IMR-90 (cell line): ENCODE data around the gene STING1. TPM values are rescaled to one million over a fixed set of nuclear protein-coding genes. Genes with fewer than 3 reads are reported as not detected.
A peak's percentile ranks its signal among the peaks of the same experiment; 100 is the strongest.

ENCODE experiments used
- ATAC-seq: fragments of 200-7000 bp; cut with Tn5 transposase; 2 replicates; pipeline ENCODE4 v1.9.1; 2020; ENCODE audit warnings: low read depth, mild to moderate bottlenecking, moderate library complexity
- BruUV-seq: library from RNA; stranded (reverse); fragments of 400-500 nt; replicated peaks from 2 replicates; lab custom pipeline; 2021; lab: Mats Ljungman, UMichigan
- CTCF ChIA-PET: fragments of 300-600 bp; formaldehyde crosslinking; extraction: SDS; loops from one replicate; lab custom pipeline; 2021; ENCODE audit warnings: antibody characterized with exemption; lab: Yijun Ruan, JAX
- POLR2A ChIA-PET: fragments of 300-600 bp; sonication (Branson Sonifier 250); formaldehyde crosslinking; loops from one replicate; lab custom pipeline; 2022; ENCODE audit warnings: antibody characterized with exemption; ENCODE audit not compliant: unreplicated experiment; lab: Charles Lee
- DNase-seq: peaks from one replicate; pipeline ENCODE4 v3.0.0; 2013
- H2AFZ ChIP-seq: replicated peaks from 2 replicates; pipeline ENCODE3; 2013; ENCODE audit warnings: low read length, mild to moderate bottlenecking; ENCODE audit not compliant: poor library complexity
- H2AK5ac ChIP-seq: 2 replicates; pipeline ENCODE4 v1.6.1; 2013; ENCODE audit warnings: low read depth, low read length, inconsistent platforms
- H2AK9ac ChIP-seq: replicated peaks from 2 replicates; pipeline ENCODE3; 2013; ENCODE audit warnings: mild to moderate bottlenecking, low read depth, low read length, moderate library complexity; ENCODE audit not compliant: poor library complexity
- H2BK120ac ChIP-seq: 2 replicates; pipeline ENCODE4 v1.6.1; 2013; ENCODE audit warnings: low read depth, low read length, inconsistent platforms
- H2BK15ac ChIP-seq: 3 replicates; pipeline ENCODE4 v1.6.1; 2013; ENCODE audit warnings: low read depth, low read length, inconsistent platforms
- H2BK20ac ChIP-seq: 2 replicates; pipeline ENCODE4 v1.6.1; 2013; ENCODE audit warnings: low read depth, mild to moderate bottlenecking, inconsistent platforms, low read length, moderate library complexity
- H2BK5ac ChIP-seq: 2 replicates; pipeline ENCODE4 v1.6.1; 2013; ENCODE audit warnings: mild to moderate bottlenecking, low read depth, low read length, inconsistent platforms; ENCODE audit not compliant: poor library complexity, severe bottlenecking
- H3K14ac ChIP-seq: replicated peaks from 2 replicates; pipeline ENCODE4 v1.6.1; 2013; ENCODE audit warnings: low read depth, low read length, inconsistent platforms
- H3K18ac ChIP-seq: 2 replicates; pipeline ENCODE4 v1.6.1; 2013; ENCODE audit warnings: low read depth, low read length, control low read depth
- H3K23ac ChIP-seq: 2 replicates; pipeline ENCODE4 v1.6.1; 2013; ENCODE audit warnings: low read depth, low read length, inconsistent platforms
- H3K27ac ChIP-seq: 2 replicates; pipeline ENCODE4 v1.5.1; 2013; ENCODE audit warnings: mild to moderate bottlenecking, control low read depth, low read length; ENCODE audit not compliant: insufficient read depth
- H3K27me3 ChIP-seq: 2 replicates; pipeline ENCODE4 v1.6.1; 2013; ENCODE audit warnings: low read length; ENCODE audit not compliant: control insufficient read depth, insufficient read depth
- H3K36me3 ChIP-seq: 2 replicates; pipeline ENCODE4 v1.6.1; 2013; ENCODE audit warnings: low read length, mixed read lengths; ENCODE audit not compliant: control insufficient read depth, insufficient read depth
- H3K4ac ChIP-seq: 2 replicates; pipeline ENCODE4 v1.6.1; 2013; ENCODE audit warnings: low read depth, low read length, inconsistent platforms
- H3K4me1 ChIP-seq: 2 replicates; pipeline ENCODE4 v1.6.1; 2013; ENCODE audit warnings: low read length, mixed read lengths; ENCODE audit not compliant: control insufficient read depth, insufficient read depth
- H3K4me2 ChIP-seq: 2 replicates; pipeline ENCODE4 v1.6.1; 2013; ENCODE audit warnings: low read depth, mild to moderate bottlenecking, control low read depth, low read length, moderate library complexity
- H3K4me3 ChIP-seq: 2 replicates; pipeline ENCODE4 v1.5.1; 2013; ENCODE audit warnings: low read depth, mild to moderate bottlenecking, control low read depth, low read length, moderate library complexity; ENCODE audit not compliant: insufficient read depth
- H3K56ac ChIP-seq: 2 replicates; pipeline ENCODE4 v1.6.1; 2013; ENCODE audit warnings: low read length, inconsistent platforms; ENCODE audit not compliant: insufficient read depth; ENCODE audit errors: extremely low read depth
- H3K79me1 ChIP-seq, 2 experiments: 2 replicates each; pipeline ENCODE4 v1.6.1; 2013; ENCODE audit warnings: low read length in 2 of 2, inconsistent platforms in 1 of 2, low read depth in 1 of 2
- H3K9ac ChIP-seq: 2 replicates; pipeline ENCODE4 v1.6.1; 2013; ENCODE audit warnings: low read depth, low read length, control low read depth
- H3K9me1 ChIP-seq: 2 replicates; pipeline ENCODE4 v1.6.1; 2013; ENCODE audit warnings: low read length, inconsistent platforms; ENCODE audit not compliant: insufficient read depth
- H3K9me3 ChIP-seq: 2 replicates; pipeline ENCODE4 v1.6.1; 2013; ENCODE audit warnings: low read length; ENCODE audit not compliant: control insufficient read depth, insufficient read depth
- H4K20me1 ChIP-seq: 2 replicates; pipeline ENCODE4 v1.6.1; 2013; ENCODE audit warnings: low read length, inconsistent platforms; ENCODE audit not compliant: insufficient read depth
- H4K5ac ChIP-seq: 2 replicates; pipeline ENCODE4 v1.6.1; 2013; ENCODE audit warnings: mild to moderate bottlenecking, low read depth, low read length, control low read depth
- H4K8ac ChIP-seq, 2 experiments: 2 replicates each; pipeline ENCODE4 v1.6.1; 2013; ENCODE audit warnings: low read depth in 2 of 2, low read length in 2 of 2, control low read depth in 1 of 2, inconsistent platforms in 1 of 2
- H4K91ac ChIP-seq: 2 replicates; pipeline ENCODE4 v1.6.1; 2013; ENCODE audit warnings: low read depth, low read length, inconsistent platforms; ENCODE audit not compliant: insufficient read depth
- BHLHE40 ChIP-seq: fragments of 150-350 bp; IDR thresholded peaks from 2 replicates; pipeline ENCODE4 v1.6.1; 2016; ENCODE audit warnings: mild to moderate bottlenecking, low read depth, low read length
- CEBPB ChIP-seq: IDR thresholded peaks from 2 replicates; pipeline ENCODE4 v1.6.1; 2012; ENCODE audit warnings: low read depth, low read length, improper control_type of control experiment
- CHD1 ChIP-seq: IDR thresholded peaks from 2 replicates; pipeline ENCODE4 v1.6.1; 2012; ENCODE audit warnings: low read depth, low read length, improper control_type of control experiment
- CTCF ChIP-seq: conservative IDR thresholded peaks from 2 replicates; pipeline ENCODE4 v1.5.1; 2012; ENCODE audit warnings: mild to moderate bottlenecking, low read depth, low read length, improper control_type of control experiment
- FOS ChIP-seq: fragments of 150-350 bp; IDR thresholded peaks from 2 replicates; pipeline ENCODE4 v1.6.1; 2016; ENCODE audit warnings: low read depth, low read length
- MAFK ChIP-seq: IDR thresholded peaks from 2 replicates; pipeline ENCODE4 v1.6.1; 2012; ENCODE audit warnings: low read depth, low read length, improper control_type of control experiment
- MAZ ChIP-seq: IDR thresholded peaks from 2 replicates; pipeline ENCODE4 v1.6.1; 2012; ENCODE audit warnings: low read depth, mild to moderate bottlenecking, low read length, improper control_type of control experiment, moderate library complexity, borderline replicate concordance
- MXI1 ChIP-seq: IDR thresholded peaks from 2 replicates; pipeline ENCODE4 v1.6.1; 2012; ENCODE audit warnings: low read depth, mild to moderate bottlenecking, low read length, moderate library complexity, borderline replicate concordance
- NFE2L2 ChIP-seq: fragments of 150-350 bp; IDR thresholded peaks from 2 replicates; pipeline ENCODE4 v1.6.1; 2016; ENCODE audit warnings: low read depth, mild to moderate bottlenecking, low read length
- POLR2A ChIP-seq: IDR thresholded peaks from 2 replicates; pipeline ENCODE4 v1.6.1; 2012; ENCODE audit warnings: mild to moderate bottlenecking, low read depth, low read length
- RAD21 ChIP-seq: IDR thresholded peaks from 2 replicates; pipeline ENCODE4 v1.6.1; 2012; ENCODE audit warnings: low read length, improper control_type of control experiment
- RCOR1 ChIP-seq: IDR thresholded peaks from 2 replicates; pipeline ENCODE4 v1.6.1; 2012; ENCODE audit warnings: mild to moderate bottlenecking, low read length, improper control_type of control experiment; ENCODE audit not compliant: insufficient replicate concordance
- RFX5 ChIP-seq: IDR thresholded peaks from 2 replicates; pipeline ENCODE4 v1.8.0; 2012; ENCODE audit warnings: low read depth, mild to moderate bottlenecking, low read length, moderate library complexity
- SMC3 ChIP-seq: fragments of 150-350 bp; IDR thresholded peaks from 2 replicates; pipeline ENCODE4 v1.6.1; 2016; ENCODE audit warnings: low read depth, mild to moderate bottlenecking, antibody characterized with exemption, low read length, moderate library complexity
- USF2 ChIP-seq: fragments of 150-350 bp; IDR thresholded peaks from 2 replicates; pipeline ENCODE4 v1.6.1; 2017; ENCODE audit warnings: mild to moderate bottlenecking, antibody characterized with exemption, low read length, low read depth
- WGBS, 2 experiments: methylation state at CpG; one replicate each; pipeline versions ENCODE4 v1.1.5 to v1.1.7; 2013; ENCODE audit warnings: missing lambda C conversion rate in 2 of 2; ENCODE audit not compliant: insufficient read length in 1 of 2; ENCODE audit errors: extremely low coverage in 2 of 2; 5-methylcytosine and 5-hydroxymethylcytosine counted together
- dilution Hi-C: fragments of 300-500 bp; cut with HindIII; formaldehyde crosslinking; loops from one replicate; pipeline ENCODE4 v1.14.3; 2018; ENCODE audit warnings: low sequenced_read_pairs; ENCODE audit not compliant: unreplicated experiment
- in situ Hi-C: fragments of 300-500 bp; cut with MboI; formaldehyde crosslinking; loops from 3 replicates; pipeline ENCODE4 v1.14.3; 2019; ENCODE audit warnings: low sequenced_read_pairs, inconsistent platforms, mixed read lengths
- intact Hi-C: fragments of 100-400 bp; cut with micrococcal nuclease; formaldehyde crosslinking; loops from 2 replicates; pipeline ENCODE4 v1.10.0; 2022
- polyA plus RNA-seq, 3 experiments: library from polyadenylated mRNA; depleted of rRNA; stranded (reverse); fragments of >200 nt; gene quantifications; 2 replicates each; pipeline ENCODE4 v1.2.3, GENCODE V29; 2012; ENCODE audit warnings: low replicate concordance in 1 of 3
- total RNA-seq: library from RNA; depleted of rRNA; stranded (reverse); fragments of >200 nt; gene quantifications from 2 replicates; pipeline ENCODE4 v1.2.3, GENCODE V29; 2012

STING1 gene
- total and polyA plus RNA-seq, 2 of the 4 experiments (the other 2 are of a cell fraction), result 18.6 to 63.5 TPM

- no TSS peak for BruUV-seq
- POLR2A ChIA-PET, result no interaction called here
- WGBS, 2 experiments, result 93% methylated on average over 5 of the region's 5 CpGs; no CpG with 5 or more reads in 1 of the 2 experiments
Observed at GRCh38 chr5:139457241-139457640, 25.3 kb downstream of the STING1 start.

More at GRCh38 chr5:139457241-139457640, 25.3 kb downstream of the STING1 start:
- Histone ChIP-seq H3K36me3 (no peaks in the 10 kb centered on the region), H3K4ac (no peak overlapping the region), H3K27ac (no peak overlapping the region), H3K4me2 (no peak overlapping the region), H3K9me1 (peaks cover 35% of the 10 kb centered on the region), H3K9ac (no peak overlapping the region), H3K4me1 (peaks cover 17% of the 10 kb centered on the region), H3K4me3 (no peak overlapping the region), H4K20me1 (no peaks in the 10 kb centered on the region), H4K91ac (no peak overlapping the region), H2AK9ac (no peak overlapping the region), H3K18ac (no peak overlapping the region), H2BK5ac (no peak overlapping the region), H4K8ac (no peak overlapping the region), H2BK15ac (no peak overlapping the region), H2BK20ac (peak overlapping the region; percentile 47; the same call in 1 of the 2 replicates), H3K79me1 (no peaks in the 10 kb centered on the region; a peak in 1 of 4 replicates), H3K27me3 (no peaks in the 10 kb centered on the region), H3K14ac (no peak overlapping the region), H2BK120ac (no peak overlapping the region; the same call in 1 of the 2 replicates), H3K23ac (no peak overlapping the region), H2AK5ac (peak overlapping the region; percentile 64; the same call in 1 of the 2 replicates), H3K56ac (no peak overlapping the region), H2AFZ (no peak overlapping the region), H3K9me3 (no peaks in the 10 kb centered on the region), H4K5ac (no peak overlapping the region)
- no peak for TF ChIP-seq FOS
- no peak for TF ChIP-seq RFX5
- TF ChIP-seq RAD21, result no peak
- TF ChIP-seq SMC3, result no peak
- no peak for TF ChIP-seq CHD1
- TF ChIP-seq MAFK, result no peak
- TF ChIP-seq POLR2A, result no peak
- no peak for TF ChIP-seq NFE2L2
- no peak for TF ChIP-seq USF2
- TF ChIP-seq CEBPB, result no peak
- no peak for TF ChIP-seq MAZ
- TF ChIP-seq RCOR1, result no peak
- no peak for TF ChIP-seq MXI1
- no peak for TF ChIP-seq CTCF
- no peak for TF ChIP-seq BHLHE40
- intact Hi-C loops (no loop called here), dilution Hi-C loops (no loop called here), in situ Hi-C loops (no loop called here)
- ATAC-seq (no peak), DNase-seq (no peak)
- CTCF ChIA-PET, result interaction anchor here (1.2 kb wide), 1 partner anchor 12 kb away, joined by 3 read pairs; no protein-coding TSS in a partner anchor
